ENCODE results near the gene TP53RK.

Gene TP53RK

GRCh38 chr20:46649965-46650542, 39.2 kb downstream of the TP53RK start:
- Histone ChIP-seq H3K9ac (ENCODE audit: low read length) (no peak overlapping the region), H3K36me3 (ENCODE audit: insufficient read depth, low read length) (no peaks in the 10 kb centered on the region), H3K27ac (ENCODE audit: low read depth, low read length) (no peak overlapping the region)

DNA sequence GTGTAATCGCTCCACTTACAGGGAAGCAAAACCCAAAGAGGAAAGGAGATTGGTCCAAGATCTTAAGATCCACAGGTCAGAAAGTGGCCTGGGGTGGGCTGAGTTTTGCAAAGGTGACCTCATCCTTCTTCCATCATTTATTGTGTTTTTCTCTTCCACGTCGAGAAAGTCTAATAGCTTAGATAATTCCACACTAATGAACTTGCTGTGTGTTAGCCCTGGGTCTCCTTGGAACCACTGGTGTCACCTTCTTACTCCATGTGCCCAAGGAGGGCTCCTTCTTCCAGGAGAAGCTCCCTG, 39.6 kb downstream of the TP53RK start:
- H3K4me3 ChIP-seq (ENCODE audit: low read depth in 1 of 2, low read length in 2 of 2), result no peak overlapping the region
- H3K27ac ChIP-seq (ENCODE audit: low read depth, low read length), result no peak overlapping the region
- no peaks in the 10 kb centered on the region for H3K9me3 ChIP-seq (ENCODE audit: low read length)
- H3K36me3 ChIP-seq (ENCODE audit: insufficient read depth, low read length), result no peaks in the 10 kb centered on the region
- no peak overlapping the region for H3K9ac ChIP-seq (ENCODE audit: low read length)
- H3K4me1 ChIP-seq (ENCODE audit: insufficient read depth, low read length), result no peaks in the 10 kb centered on the region
- H3K27me3 ChIP-seq (ENCODE audit: control insufficient read depth in 1 of 2, insufficient read depth in 2 of 2, low read length in 2 of 2), result peaks cover 5 to 12% of the 10 kb centered on the region in 2 donors

More at GRCh38 chr20:46649965-46650542, 39.2 kb downstream of the TP53RK start:
- Histone ChIP-seq H3K4me3 (ENCODE audit: low read depth in 1 of 2, low read length in 2 of 2) (no peak overlapping the region), H3K4me1 (ENCODE audit: insufficient read depth, low read length) (no peaks in the 10 kb centered on the region), H3K27me3 (ENCODE audit: control insufficient read depth in 1 of 2, insufficient read depth in 2 of 2, low read length in 2 of 2) (peaks cover 5 to 12% of the 10 kb centered on the region in 2 donors), H3K9me3 (ENCODE audit: low read length) (no peaks in the 10 kb centered on the region)

DNA sequence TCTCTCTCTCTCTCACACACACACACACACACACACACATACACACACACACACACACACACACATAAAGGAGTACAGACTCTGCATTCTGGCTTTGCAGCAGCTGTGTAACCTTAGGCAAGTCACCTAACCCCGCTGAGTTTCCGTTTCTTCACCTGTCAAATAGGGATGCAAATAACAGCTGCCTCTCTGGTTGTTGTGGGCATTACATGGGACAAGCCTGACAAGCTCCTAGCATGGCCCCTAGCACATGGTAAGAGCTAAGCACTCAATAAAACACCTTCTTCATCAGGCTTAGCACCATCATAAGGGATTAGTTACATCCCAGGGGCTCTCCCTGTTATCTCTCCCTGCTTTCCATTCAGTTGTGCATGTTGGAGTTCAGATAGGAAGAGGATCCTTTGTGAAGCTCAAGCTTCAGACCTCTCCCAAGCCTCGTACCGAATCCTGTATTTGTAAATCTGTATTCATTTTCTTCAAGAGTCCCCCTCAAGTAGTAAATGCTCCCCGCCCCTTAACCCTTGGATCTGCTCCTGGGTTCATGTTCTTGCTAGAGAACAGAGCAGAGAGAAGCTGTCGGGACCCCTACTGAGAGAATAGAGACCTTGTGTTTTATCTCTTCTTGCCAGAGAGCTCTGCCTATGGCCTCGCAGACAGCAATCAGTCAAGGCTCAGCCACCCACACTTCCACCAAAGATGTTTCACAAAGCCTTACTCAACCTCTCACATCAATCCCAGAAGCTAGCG, 40.2 kb downstream of the TP53RK start:
- no peak overlapping the region for H3K4me3 ChIP-seq (ENCODE audit: low read depth in 1 of 2, low read length in 2 of 2)
- H3K36me3 ChIP-seq (ENCODE audit: insufficient read depth, low read length), result no peaks in the 10 kb centered on the region
- H3K27ac ChIP-seq (ENCODE audit: low read depth, low read length), result no peak overlapping the region
- no peak overlapping the region for H3K9ac ChIP-seq (ENCODE audit: low read length)
- H3K9me3 ChIP-seq (ENCODE audit: low read length), result no peaks in the 10 kb centered on the region
- peaks cover 3 to 12% of the 10 kb centered on the region in 2 donors for H3K27me3 ChIP-seq (ENCODE audit: control insufficient read depth in 1 of 2, insufficient read depth in 2 of 2, low read length in 2 of 2)
- H3K4me1 ChIP-seq (ENCODE audit: insufficient read depth, low read length), result no peaks in the 10 kb centered on the region

DNA sequence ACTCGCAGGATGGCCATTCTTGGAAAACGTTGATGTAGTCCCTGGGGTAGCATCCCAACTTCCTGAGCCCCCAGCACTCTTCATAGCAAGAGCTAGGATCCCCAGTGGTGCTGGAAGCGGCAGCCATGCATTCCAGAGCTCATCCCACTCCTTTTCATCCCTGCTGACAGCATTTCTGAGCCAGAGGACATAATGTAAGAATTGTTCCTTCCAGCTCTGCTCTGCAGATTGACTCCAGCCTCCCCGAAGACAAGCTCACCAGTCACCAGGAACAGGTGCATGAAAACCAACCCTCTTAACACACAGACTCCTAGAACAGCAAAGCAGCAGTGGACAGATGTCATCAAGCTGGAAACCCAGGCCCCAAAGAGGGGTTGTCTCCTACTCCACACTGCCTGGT, 41.8 kb downstream of the TP53RK start:
- Histone ChIP-seq H3K4me1 (ENCODE audit: insufficient read depth, low read length) (no peaks in the 10 kb centered on the region), H3K36me3 (ENCODE audit: insufficient read depth, low read length) (no peaks in the 10 kb centered on the region), H3K27me3 (ENCODE audit: control insufficient read depth in 1 of 2, insufficient read depth in 2 of 2, low read length in 2 of 2) (peaks cover 0 to 12% of the 10 kb centered on the region in 2 donors), H3K4me3 (ENCODE audit: low read depth in 1 of 2, low read length in 2 of 2) (no peak overlapping the region), H3K27ac (ENCODE audit: low read depth, low read length) (no peak overlapping the region), H3K9ac (ENCODE audit: low read length) (no peak overlapping the region), H3K9me3 (ENCODE audit: low read length) (no peaks in the 10 kb centered on the region)

- no peak overlapping the region for H3K4me3 ChIP-seq (ENCODE audit: low read depth in 1 of 2, low read length in 2 of 2)
- H3K9me3 ChIP-seq (ENCODE audit: low read length), result no peaks in the 10 kb centered on the region
- H3K27me3 ChIP-seq (ENCODE audit: control insufficient read depth in 1 of 2, insufficient read depth in 2 of 2, low read length in 2 of 2), result peaks cover 0 to 12% of the 10 kb centered on the region in 2 donors
- H3K36me3 ChIP-seq (ENCODE audit: insufficient read depth, low read length), result no peaks in the 10 kb centered on the region
- no peak overlapping the region for H3K9ac ChIP-seq (ENCODE audit: low read length)
- no peaks in the 10 kb centered on the region for H3K4me1 ChIP-seq (ENCODE audit: insufficient read depth, low read length)
- no peak overlapping the region for H3K27ac ChIP-seq (ENCODE audit: low read depth, low read length)
These were observed 42.4 kb downstream of the TP53RK start for GRCh38 chr20:46646659-46647380.

- H3K9me3 ChIP-seq (ENCODE audit: low read length), result no peaks in the 10 kb centered on the region
- no peak overlapping the region for H3K4me3 ChIP-seq (ENCODE audit: low read depth in 1 of 2, low read length in 2 of 2)
- no peak overlapping the region for H3K9ac ChIP-seq (ENCODE audit: low read length)
These were observed 43.1 kb downstream of the TP53RK start for GRCh38 chr20:46646122-46646521.

GRCh38 chr20:46644733-46645132, 44.5 kb downstream of the TP53RK start:
- no peaks in the 10 kb centered on the region for H3K9me3 ChIP-seq (ENCODE audit: low read length)
- no peak overlapping the region for H3K9ac ChIP-seq (ENCODE audit: low read length)
- no peaks in the 10 kb centered on the region for H3K36me3 ChIP-seq (ENCODE audit: insufficient read depth, low read length)
- no peak overlapping the region for H3K27ac ChIP-seq (ENCODE audit: low read depth, low read length)
- H3K4me3 ChIP-seq (ENCODE audit: low read depth in 1 of 2, low read length in 2 of 2), result no peak overlapping the region
- no peaks in the 10 kb centered on the region for H3K27me3 ChIP-seq (ENCODE audit: control insufficient read depth in 1 of 2, insufficient read depth in 2 of 2, low read length in 2 of 2)
- no peaks in the 10 kb centered on the region for H3K4me1 ChIP-seq (ENCODE audit: insufficient read depth, low read length)

More at GRCh38 chr20:46646122-46646521, 43.1 kb downstream of the TP53RK start:
- H3K4me1 ChIP-seq (ENCODE audit: insufficient read depth, low read length), result no peaks in the 10 kb centered on the region
- H3K27ac ChIP-seq (ENCODE audit: low read depth, low read length), result no peak overlapping the region
- no peaks in the 10 kb centered on the region for H3K36me3 ChIP-seq (ENCODE audit: insufficient read depth, low read length)
- peaks cover 0 to 6% of the 10 kb centered on the region in 2 donors for H3K27me3 ChIP-seq (ENCODE audit: control insufficient read depth in 1 of 2, insufficient read depth in 2 of 2, low read length in 2 of 2)

DNA sequence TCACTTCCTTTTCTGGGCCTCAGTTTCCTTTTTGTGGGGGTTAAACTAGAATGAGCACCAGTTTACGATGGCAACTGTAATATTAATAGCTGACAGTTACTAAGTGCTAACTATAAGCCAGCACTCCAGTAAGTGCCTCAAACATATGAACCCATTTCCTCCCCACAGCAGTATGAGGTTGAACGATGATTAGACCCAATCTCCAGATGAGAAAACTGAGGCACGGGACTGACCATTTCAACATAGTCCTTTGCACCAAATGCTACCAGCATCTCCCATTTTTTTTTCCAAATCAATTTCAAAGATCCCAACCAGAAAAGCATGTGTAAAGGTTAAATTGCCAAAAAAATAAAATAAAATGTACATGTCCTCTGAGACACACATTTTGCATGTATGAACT, 45.1 kb downstream of the TP53RK start:
- Histone ChIP-seq H3K27me3 (ENCODE audit: control insufficient read depth in 1 of 2, insufficient read depth in 2 of 2, low read length in 2 of 2) (no peaks in the 10 kb centered on the region), H3K9ac (ENCODE audit: low read length) (no peak overlapping the region), H3K9me3 (ENCODE audit: low read length) (no peaks in the 10 kb centered on the region), H3K4me3 (ENCODE audit: low read depth in 1 of 2, low read length in 2 of 2) (no peak overlapping the region), H3K27ac (ENCODE audit: low read depth, low read length) (no peak overlapping the region), H3K4me1 (ENCODE audit: insufficient read depth, low read length) (no peaks in the 10 kb centered on the region), H3K36me3 (ENCODE audit: insufficient read depth, low read length) (no peaks in the 10 kb centered on the region)

DNA sequence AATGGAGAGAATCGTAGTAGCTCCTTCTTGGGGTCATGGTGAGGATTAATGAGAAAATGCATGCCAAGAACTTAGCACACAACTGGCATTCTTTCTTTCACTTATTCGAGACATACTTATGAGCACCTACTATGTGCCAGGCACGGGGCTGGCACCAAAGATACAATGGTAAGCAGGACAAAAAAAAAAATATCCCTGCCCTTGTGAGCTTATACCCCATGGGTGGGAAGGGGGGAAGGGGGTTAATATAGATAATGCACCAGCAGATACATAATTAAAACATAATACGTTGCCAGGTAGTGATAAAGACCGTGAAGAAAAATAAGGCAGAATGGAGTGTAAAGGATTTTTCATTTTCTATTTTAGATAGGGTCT, 46.3 kb downstream of the TP53RK start:
- Histone ChIP-seq H3K27me3 (ENCODE audit: control insufficient read depth in 1 of 2, insufficient read depth in 2 of 2, low read length in 2 of 2) (no peaks in the 10 kb centered on the region), H3K27ac (ENCODE audit: low read depth, low read length) (no peak overlapping the region), H3K36me3 (ENCODE audit: insufficient read depth, low read length) (no peaks in the 10 kb centered on the region), H3K9ac (ENCODE audit: low read length) (no peak overlapping the region), H3K4me3 (ENCODE audit: low read depth in 1 of 2, low read length in 2 of 2) (no peak overlapping the region), H3K4me1 (ENCODE audit: insufficient read depth, low read length) (no peaks in the 10 kb centered on the region), H3K9me3 (ENCODE audit: low read length) (no peaks in the 10 kb centered on the region)

DNA sequence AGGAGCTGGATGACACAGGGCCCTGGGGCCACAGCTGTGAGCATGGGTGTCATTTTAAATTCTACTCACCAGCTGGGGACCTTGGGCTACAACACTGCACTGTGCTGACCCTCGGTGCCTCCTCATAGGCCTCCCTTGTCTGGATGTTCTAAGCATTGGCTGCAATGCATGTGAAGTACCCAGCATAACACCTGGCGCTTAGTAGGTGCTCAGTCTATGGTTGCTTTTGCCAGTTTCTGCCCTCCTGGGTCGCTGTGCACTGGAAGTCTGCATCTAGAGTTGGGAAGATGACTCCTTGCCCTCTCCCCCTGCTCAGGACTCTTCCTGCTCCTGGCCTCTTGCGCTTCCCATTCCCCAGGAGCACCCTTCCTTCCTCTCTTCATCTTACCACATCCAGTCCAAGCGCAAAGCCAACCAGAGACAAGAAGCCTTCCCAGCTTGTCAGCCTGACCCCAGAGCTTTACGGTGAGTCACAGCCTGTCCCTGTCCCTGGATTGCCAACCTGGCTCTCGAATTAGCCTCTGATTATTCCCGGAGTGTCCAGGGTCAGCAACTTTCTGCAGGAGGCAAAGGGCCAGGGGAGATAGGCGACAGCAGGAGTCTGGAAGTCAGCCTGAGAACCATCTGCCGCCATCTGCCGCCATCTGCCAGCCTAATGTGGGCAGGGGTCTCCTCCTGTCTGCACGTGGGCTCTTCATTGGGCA, 46.8 kb downstream of the TP53RK start:
- Histone ChIP-seq H3K9me3 (ENCODE audit: low read length) (no peaks in the 10 kb centered on the region), H3K9ac (ENCODE audit: low read length) (no peak overlapping the region), H3K36me3 (ENCODE audit: insufficient read depth, low read length) (no peaks in the 10 kb centered on the region), H3K4me1 (ENCODE audit: insufficient read depth, low read length) (no peaks in the 10 kb centered on the region), H3K27ac (ENCODE audit: low read depth, low read length) (no peak overlapping the region), H3K4me3 (ENCODE audit: low read depth in 1 of 2, low read length in 2 of 2) (no peak overlapping the region), H3K27me3 (ENCODE audit: control insufficient read depth in 1 of 2, insufficient read depth in 2 of 2, low read length in 2 of 2) (no peaks in the 10 kb centered on the region)

- H3K4me1 ChIP-seq (ENCODE audit: insufficient read depth, low read length), result no peaks in the 10 kb centered on the region
- no peak overlapping the region for H3K4me3 ChIP-seq (ENCODE audit: low read depth in 1 of 2, low read length in 2 of 2)
- H3K27me3 ChIP-seq (ENCODE audit: control insufficient read depth in 1 of 2, insufficient read depth in 2 of 2, low read length in 2 of 2), result no peaks in the 10 kb centered on the region
- no peaks in the 10 kb centered on the region for H3K9me3 ChIP-seq (ENCODE audit: low read length)
- no peak overlapping the region for H3K27ac ChIP-seq (ENCODE audit: low read depth, low read length)
- no peak overlapping the region for H3K9ac ChIP-seq (ENCODE audit: low read length)
- H3K36me3 ChIP-seq (ENCODE audit: insufficient read depth, low read length), result no peaks in the 10 kb centered on the region
These were observed 47.8 kb downstream of the TP53RK start for GRCh38 chr20:46641424-46641823.

All from muscle layer of colon (tissue), 2 donors.